HCT116 (cell line): Measurements from ENCODE around the gene MAP4K1. TPM values are rescaled to one million over a fixed set of nuclear protein-coding genes. Genes with fewer than 3 reads are reported as not detected.

Experiments used
- ATAC-seq: fragments of 200-7000 bp; cut with Tn5 transposase; 2 replicates; pipeline ENCODE4 v1.9.1; 2020; ENCODE audit warnings: mild to moderate bottlenecking, moderate library complexity
- BruUV-seq: library from RNA; stranded (reverse); fragments of 400-500 nt; replicated peaks from 2 replicates; lab custom pipeline; 2021; lab: Mats Ljungman, UMichigan
- CTCF ChIA-PET: fragments of 300-600 bp; sonication (Branson Sonifier 250); formaldehyde crosslinking; loops from one replicate; lab custom pipeline; 2021; ENCODE audit warnings: antibody characterized with exemption; lab: Charles Lee
- POLR2A ChIA-PET: fragments of 300-600, 350-600 bp; sonication (Branson Sonifier 250); formaldehyde crosslinking; loops from one replicate; lab custom pipeline; 2021; ENCODE audit warnings: antibody characterized with exemption; lab: Charles Lee
- RAD21 ChIA-PET, 2 experiments: fragments of 300-600 bp; sonication (Branson Sonifier 250); formaldehyde crosslinking; loops; one replicate each; lab custom pipeline; 2023; ENCODE audit warnings: low total read pairs in 2 of 2; ENCODE audit not compliant: uncharacterized antibody in 2 of 2, unreplicated experiment in 2 of 2, low non-redundant PET in 1 of 2; lab: Charles Lee
- DNase-seq: peaks from one replicate; pipeline ENCODE4 v3.0.0-alpha.2; 2010; ENCODE audit warnings: low read depth, low spot score
- H2AFZ ChIP-seq: fragments of 200-600 bp; shearing (Covaris generic), sonication (generic); 2 replicates; pipeline ENCODE4 v1.6.1; 2017; ENCODE audit warnings: low read depth, mixed run types, mixed read lengths, antibody characterized with exemption, low read length; ENCODE audit not compliant: poor library complexity, severe bottlenecking
- H3K27ac ChIP-seq: 2 replicates; pipeline ENCODE4 v1.5.1; 2012; ENCODE audit warnings: low read depth, low read length
- H3K27me3 ChIP-seq: fragments of 200-600 bp; sonication (generic); 2 replicates; pipeline ENCODE4 v1.6.1; 2016; ENCODE audit warnings: mixed run types, low read length, mixed read lengths; ENCODE audit not compliant: insufficient read depth
- H3K36me3 ChIP-seq, 2 experiments: fragments of 200-500 bp in 1 of 2; fragments of 200-600 bp in 1 of 2; sonication (Bioruptor generic) in 1 of 2; sonication (generic) in 1 of 2; 2 replicates each; pipeline versions ENCODE4 v1.5.1 to v1.6.1; 2014 to 2016; ENCODE audit warnings: low read length in 2 of 2, inconsistent platforms in 1 of 2, mixed read lengths in 1 of 2, mixed run types in 1 of 2; ENCODE audit not compliant: insufficient read depth in 2 of 2, control insufficient read depth in 1 of 2
- H3K4me1 ChIP-seq, 2 experiments: fragments of 200-600 bp in 1 of 2; sonication (generic) in 1 of 2; 2 replicates each; pipeline versions ENCODE4 v1.5.1 to v1.6.1; 2012 to 2017; ENCODE audit warnings: low read length in 2 of 2, inconsistent platforms in 1 of 2, mild to moderate bottlenecking in 1 of 2, mixed read lengths in 1 of 2, mixed run types in 1 of 2, moderate library complexity in 1 of 2; ENCODE audit not compliant: insufficient read depth in 2 of 2, control insufficient read depth in 1 of 2
- H3K4me2 ChIP-seq: fragments of 200-600 bp; sonication (generic); 2 replicates; pipeline ENCODE4 v1.6.1; 2017; ENCODE audit warnings: mixed run types, low read length, mixed read lengths
- H3K4me3 ChIP-seq, 2 experiments: fragments of 200-600 bp in 1 of 2; sonication (generic) in 1 of 2; replicated peaks in 1 of 2; 2 replicates each; pipeline ENCODE4 v1.5.1; 2011 to 2016; ENCODE audit warnings: low read length in 2 of 2, control low read depth in 1 of 2, low read depth in 1 of 2, mild to moderate bottlenecking in 1 of 2, mixed read lengths in 1 of 2, mixed run types in 1 of 2
- H3K79me2 ChIP-seq: fragments of 200-600 bp; sonication (generic); 2 replicates; pipeline ENCODE4 v1.6.1; 2017; ENCODE audit warnings: mild to moderate bottlenecking, mixed run types, low read length, moderate library complexity, mixed read lengths; ENCODE audit not compliant: insufficient read depth
- H3K9ac ChIP-seq: fragments of 200-600 bp; sonication (generic); 2 replicates; pipeline ENCODE4 v1.6.1; 2016; ENCODE audit warnings: low read length, mixed read lengths
- H3K9me2 ChIP-seq: fragments of 200-600 bp; sonication (generic), shearing (Covaris generic); 2 replicates; pipeline ENCODE4 v1.6.1; 2017; ENCODE audit warnings: mixed run types, mild to moderate bottlenecking, moderate library complexity; ENCODE audit not compliant: insufficient read depth
- H3K9me3 ChIP-seq, 2 experiments: fragments of 200-500 bp in 1 of 2; fragments of 200-600 bp in 1 of 2; sonication (Bioruptor generic) in 1 of 2; sonication (generic) in 1 of 2; 2 replicates each; pipeline ENCODE4 v1.6.1; 2014 to 2017; ENCODE audit warnings: low read length in 2 of 2, mixed read lengths in 2 of 2, inconsistent platforms in 1 of 2, low read depth in 1 of 2, mild to moderate bottlenecking in 1 of 2, mixed run types in 1 of 2, moderate library complexity in 1 of 2; ENCODE audit not compliant: control insufficient read depth in 1 of 2, insufficient read depth in 1 of 2
- H4K20me1 ChIP-seq: fragments of 200-600 bp; sonication (generic), shearing (Covaris generic); 2 replicates; pipeline ENCODE4 v1.6.1; 2017; ENCODE audit warnings: mixed run types, mild to moderate bottlenecking, moderate library complexity; ENCODE audit not compliant: insufficient read depth
- ATF3 ChIP-seq: IDR thresholded peaks from 2 replicates; pipeline ENCODE4 v1.6.1; 2012
- EGR1 ChIP-seq: IDR thresholded peaks from 2 replicates; pipeline ENCODE4 v1.6.1; 2012; ENCODE audit warnings: low read depth
- EZH2phosphoT487 ChIP-seq: fragments of 200-600 bp; IDR thresholded peaks from 2 replicates; pipeline ENCODE4 v1.6.1; 2018; ENCODE audit warnings: antibody characterized with exemption, borderline replicate concordance
- FOSL1 ChIP-seq: IDR thresholded peaks from 2 replicates; pipeline ENCODE4 v1.6.1; 2012; ENCODE audit warnings: low read depth
- POLR2A ChIP-seq: IDR thresholded peaks from 2 replicates; pipeline ENCODE4 v1.7.0; 2011; ENCODE audit warnings: borderline replicate concordance; ENCODE audit not compliant: insufficient read depth, insufficient read length; ENCODE audit errors: extremely low read depth
- POLR2AphosphoS5 ChIP-seq: IDR thresholded peaks from 2 replicates; pipeline ENCODE4 v1.6.1; 2011; ENCODE audit warnings: mild to moderate bottlenecking, low read depth, low read length, moderate library complexity
- RAD21 ChIP-seq: IDR thresholded peaks from 2 replicates; pipeline ENCODE4 v1.6.1; 2012; ENCODE audit warnings: low read depth, mild to moderate bottlenecking
- REST ChIP-seq: IDR thresholded peaks from 2 replicates; pipeline ENCODE4 v1.6.1; 2012; ENCODE audit warnings: low read depth
- SIN3A ChIP-seq: IDR thresholded peaks from 2 replicates; pipeline ENCODE4 v1.6.1; 2012; ENCODE audit warnings: low read depth
- SP1 ChIP-seq: IDR thresholded peaks from 2 replicates; pipeline ENCODE4 v1.6.1; 2012; ENCODE audit warnings: low read depth
- SRF ChIP-seq: IDR thresholded peaks from 2 replicates; pipeline ENCODE4 v1.6.1; 2012; ENCODE audit warnings: low read depth
- TCF7L2 ChIP-seq: IDR thresholded peaks from 2 replicates; pipeline ENCODE4 v1.7.0; 2011; ENCODE audit warnings: borderline replicate concordance, inconsistent platforms; ENCODE audit not compliant: insufficient read depth, insufficient read length; ENCODE audit errors: extremely low read depth
- YY1 ChIP-seq: IDR thresholded peaks from 2 replicates; pipeline ENCODE4 v1.6.1; 2011; ENCODE audit warnings: low read length, low read depth, moderate library complexity, mild to moderate bottlenecking; ENCODE audit not compliant: insufficient replicate concordance; ENCODE audit errors: extremely low read depth
- ZFX ChIP-seq: fragments of 450-650 bp; IDR thresholded peaks from 2 replicates; pipeline ENCODE4 v1.6.1; 2017
- ZNF274 ChIP-seq: fragments of 200-500 bp; sonication (Bioruptor generic); IDR thresholded peaks from 2 replicates; pipeline ENCODE4 v1.6.1; 2014; ENCODE audit warnings: mild to moderate bottlenecking, low read depth, low read length, inconsistent platforms
- intact Hi-C: fragments of 100-400 bp; cut with micrococcal nuclease; formaldehyde crosslinking; loops from 2 replicates; pipeline ENCODE4 v1.10.0; 2022
- total RNA-seq: library from RNA; stranded (reverse); gene quantifications from one replicate; pipeline ENCODE4 v1.2.1, GENCODE V29; 2021; ENCODE audit not compliant: unreplicated experiment

The MAP4K1 gene
- total RNA-seq, 1 experiment from 2014 or later, result 9.1 TPM

GRCh38 chr19:38640368-38640767 is 22.6 kb upstream of the MAP4K1 start:
- ChIA-PET RAD21 (no interaction called here), CTCF (interaction anchor here (1.6 kb wide), 1 partner anchor 237 kb away, joined by 5 read pairs; the partner anchor contains the start of gene FAM98C)
- Histone ChIP-seq H4K20me1 (no peaks in the 10 kb centered on the region), H3K27ac (no peak overlapping the region), H3K9me2 (no peaks in the 10 kb centered on the region)
- no peak for TF ChIP-seq SIN3A
- TF ChIP-seq REST, result no peak
- TF ChIP-seq RAD21, result no peak
- no peak for TF ChIP-seq FOSL1
- TF ChIP-seq YY1, result no peak
- TF ChIP-seq ZNF274, result no peak
- TF ChIP-seq ATF3, result no peak
- no peak for TF ChIP-seq SRF
- no peak for TF ChIP-seq POLR2AphosphoS5
- TF ChIP-seq ZFX, result no peak
- TF ChIP-seq SP1, result no peak
- TF ChIP-seq TCF7L2, result no peak
- TF ChIP-seq POLR2A, result no peak
- TF ChIP-seq EGR1, result no peak
- TF ChIP-seq EZH2phosphoT487, result no peak
- TF ChIP-seq, all 23 proteins: peak for 0
- peaks cover 23 to 61% of the 10 kb centered on the region in 2 experiments for H3K4me1 ChIP-seq
- H2AFZ ChIP-seq, result no peak overlapping the region
- POLR2A ChIA-PET, result interaction anchor here (1.2 kb wide), 1 partner anchor 9 kb away, joined by 3 read pairs; no protein-coding TSS in a partner anchor
- H3K4me2 ChIP-seq, result no peak overlapping the region
- no peak overlapping the region for H3K9ac ChIP-seq
- no peak for ATAC-seq
- H3K27me3 ChIP-seq, result no peaks in the 10 kb centered on the region
- H3K36me3 ChIP-seq, result peaks cover 8 to 10% of the 10 kb centered on the region in 2 experiments; a peak in 3 of 4 replicates
- no TSS peak for BruUV-seq
- intact Hi-C loops, result no loop called here
- H3K4me3 ChIP-seq, result no peak overlapping the region
- no peak for DNase-seq
- peaks cover 4% of the 10 kb centered on the region; the same call in 1 of the 2 replicates for H3K79me2 ChIP-seq
- H3K9me3 ChIP-seq, result no peaks in the 10 kb centered on the region
